H1 (cell line): Measurements from ENCODE around the gene LY86. TPM values are rescaled to one million over a fixed set of nuclear protein-coding genes. Genes with fewer than 3 reads are reported as not detected.

Experiments used
- CTCF ChIA-PET: fragments of 300-600 bp; sonication (Branson Sonifier 250); formaldehyde crosslinking; loops from one replicate; lab custom pipeline; 2021; ENCODE audit not compliant: partially characterized antibody; lab: Charles Lee
- POLR2A ChIA-PET: fragments of 300-600 bp; sonication (Branson Sonifier 250); formaldehyde crosslinking; loops from one replicate; lab custom pipeline; 2021; ENCODE audit warnings: inconsistent platforms; ENCODE audit not compliant: partially characterized antibody; lab: Charles Lee
- DNase-seq, 2 experiments: peaks; one replicate each; pipeline versions ENCODE4 v3.0.0 to v3.0.0-alpha.2; 2010 to 2022; ENCODE audit warnings: low spot score in 2 of 2, low read depth in 1 of 2, mixed read lengths in 1 of 2
- FAIRE-seq: peaks from 2 replicates; lab custom pipeline; 2011; peaks lifted over from hg19 to GRCh38; lab: Jason Lieb, UNC
- H2AFZ ChIP-seq: 2 replicates; pipeline ENCODE4 v1.8.1; 2012; ENCODE audit warnings: low read length, inconsistent platforms
- H2AK5ac ChIP-seq: 2 replicates; pipeline ENCODE4 v1.6.1; 2013; ENCODE audit warnings: low read depth, low read length
- H2BK120ac ChIP-seq: replicated peaks from 2 replicates; pipeline ENCODE3; 2013; ENCODE audit warnings: low read depth, low read length, inconsistent platforms
- H2BK12ac ChIP-seq: 2 replicates; pipeline ENCODE4 v1.6.1; 2013; ENCODE audit warnings: low read depth, low read length
- H2BK15ac ChIP-seq: 2 replicates; pipeline ENCODE4 v1.6.1; 2013; ENCODE audit warnings: low read length
- H2BK20ac ChIP-seq: 2 replicates; pipeline ENCODE4 v1.6.1; 2013; ENCODE audit warnings: low read length
- H2BK5ac ChIP-seq: 2 replicates; pipeline ENCODE4 v1.6.1; 2013; ENCODE audit warnings: low read depth, low read length
- H3K14ac ChIP-seq: 2 replicates; pipeline ENCODE4 v1.6.1; 2013; ENCODE audit warnings: inconsistent platforms; ENCODE audit not compliant: insufficient read length
- H3K18ac ChIP-seq: 2 replicates; pipeline ENCODE4 v1.6.1; 2013; ENCODE audit warnings: low read length; ENCODE audit errors: extremely low read depth
- H3K23ac ChIP-seq: 2 replicates; pipeline ENCODE4 v1.6.1; 2013; ENCODE audit warnings: inconsistent platforms; ENCODE audit not compliant: insufficient read length
- H3K23me2 ChIP-seq: 2 replicates; pipeline ENCODE4 v1.6.1; 2013; ENCODE audit warnings: low read depth, low read length
- H3K27ac ChIP-seq: 2 replicates; pipeline ENCODE4 v1.6.1; 2011; ENCODE audit warnings: low read depth, low read length, inconsistent platforms
- H3K27me3 ChIP-seq, 4 experiments: replicated peaks in 1 of 4; 1 replicate in 1 of 4; 2 replicates in 3 of 4; pipeline versions ENCODE4 v1.6.1 to v1.8.1; 2011 to 2013; ENCODE audit warnings: low read length in 3 of 4, mild to moderate bottlenecking in 3 of 4, inconsistent platforms in 2 of 4, mixed read lengths in 2 of 4, moderate library complexity in 1 of 4; ENCODE audit not compliant: control insufficient read depth in 3 of 4, insufficient read depth in 3 of 4; ENCODE audit errors: extremely low read depth in 1 of 4
- H3K36me3 ChIP-seq, 4 experiments: 2 replicates each; pipeline versions ENCODE4 v1.6.1 to v1.8.1; 2011 to 2013; ENCODE audit warnings: mild to moderate bottlenecking in 4 of 4, low read length in 3 of 4, moderate library complexity in 2 of 4, control low read depth in 1 of 4, inconsistent platforms in 1 of 4; ENCODE audit not compliant: insufficient read depth in 4 of 4, control insufficient read depth in 2 of 4
- H3K4ac ChIP-seq: replicated peaks from 2 replicates; pipeline ENCODE3; 2013; ENCODE audit warnings: low read length, low read depth, mixed read lengths, inconsistent platforms; ENCODE audit not compliant: insufficient read length
- H3K4me1 ChIP-seq, 4 experiments: replicated peaks in 1 of 4; 1 replicate in 1 of 4; 2 replicates in 3 of 4; pipeline versions ENCODE4 v1.6.1 to v1.8.1; 2011 to 2013; ENCODE audit warnings: low read length in 3 of 4, inconsistent platforms in 2 of 4, mixed read lengths in 1 of 4; ENCODE audit not compliant: insufficient read depth in 4 of 4, control insufficient read depth in 3 of 4
- H3K4me2 ChIP-seq, 2 experiments: 2 replicates each; pipeline versions ENCODE4 v1.6.1 to v1.8.1; 2011 to 2013; ENCODE audit warnings: low read depth in 2 of 2, low read length in 2 of 2, control low read depth in 1 of 2, inconsistent platforms in 1 of 2, mild to moderate bottlenecking in 1 of 2; ENCODE audit not compliant: insufficient read depth in 1 of 2
- H3K4me3 ChIP-seq, 4 experiments: fragments of 200-600, 300-600 bp in 1 of 4; sonication (generic), shearing (Covaris generic), sonication (Bioruptor Twin) in 1 of 4; 2 replicates each; pipeline versions ENCODE4 v1.5.1 to v1.8.1; 2011 to 2016; ENCODE audit warnings: low read length in 4 of 4, low read depth in 3 of 4, control low read depth in 2 of 4, inconsistent platforms in 2 of 4, mild to moderate bottlenecking in 2 of 4, mixed read lengths in 1 of 4, moderate library complexity in 1 of 4; ENCODE audit not compliant: insufficient read depth in 2 of 4; ENCODE audit errors: extremely low read depth in 1 of 4
- H3K56ac ChIP-seq: replicated peaks from 2 replicates; pipeline ENCODE3; 2013; ENCODE audit warnings: low read depth, mild to moderate bottlenecking, mixed read lengths, low read length, inconsistent platforms; ENCODE audit not compliant: insufficient read length
- H3K79me1 ChIP-seq: 2 replicates; pipeline ENCODE4 v1.6.1; 2013; ENCODE audit warnings: low read depth, low read length, control low read depth
- H3K79me2 ChIP-seq, 2 experiments: 2 replicates each; pipeline versions ENCODE4 v1.6.1 to v1.8.1; 2012 to 2013; ENCODE audit warnings: low read length in 2 of 2, mild to moderate bottlenecking in 2 of 2, inconsistent platforms in 1 of 2; ENCODE audit not compliant: insufficient read depth in 2 of 2, control insufficient read depth in 1 of 2
- H3K9ac ChIP-seq, 4 experiments: replicated peaks in 1 of 4; 1 replicate in 1 of 4; 2 replicates in 3 of 4; pipeline versions ENCODE4 v1.6.1 to v1.8.1; 2011 to 2013; ENCODE audit warnings: low read depth in 3 of 4, low read length in 3 of 4, control low read depth in 2 of 4, mild to moderate bottlenecking in 2 of 4, moderate library complexity in 2 of 4, inconsistent platforms in 1 of 4; ENCODE audit errors: extremely low read depth in 1 of 4
- H3K9me3 ChIP-seq, 2 experiments: 2 replicates each; pipeline versions ENCODE4 v1.6.1 to v1.8.1; 2012 to 2013; ENCODE audit warnings: mild to moderate bottlenecking in 2 of 2, moderate library complexity in 2 of 2, control low read depth in 1 of 2, inconsistent platforms in 1 of 2, low read depth in 1 of 2, low read length in 1 of 2, mixed read lengths in 1 of 2; ENCODE audit not compliant: insufficient read depth in 2 of 2
- H4K20me1 ChIP-seq, 2 experiments: replicated peaks in 1 of 2; 2 replicates each; pipeline versions ENCODE3 to v1.8.1; 2011 to 2013; ENCODE audit warnings: inconsistent platforms in 2 of 2, low read length in 2 of 2, mild to moderate bottlenecking in 1 of 2; ENCODE audit not compliant: insufficient read depth in 2 of 2, control insufficient read depth in 1 of 2
- H4K5ac ChIP-seq: 2 replicates; pipeline ENCODE4 v1.6.1; 2013; ENCODE audit warnings: low read length, low read depth, mixed read lengths, inconsistent platforms; ENCODE audit not compliant: insufficient read length
- H4K8ac ChIP-seq: 2 replicates; pipeline ENCODE4 v1.8.0; 2013; ENCODE audit warnings: mild to moderate bottlenecking, moderate library complexity, low read length, inconsistent platforms; ENCODE audit not compliant: insufficient read depth; ENCODE audit errors: extremely low read depth
- H4K91ac ChIP-seq: replicated peaks from 2 replicates; pipeline ENCODE3; 2013; ENCODE audit warnings: low read length, mixed read lengths, inconsistent platforms; ENCODE audit not compliant: insufficient read length
- POU5F1 ChIP-seq: IDR thresholded peaks from 2 replicates; pipeline ENCODE4 v1.6.1; 2011; ENCODE audit warnings: low read depth, mild to moderate bottlenecking, low read length, moderate library complexity
- whole genome bisulfite sequencing, 2 experiments: shearing (Covaris generic) in 1 of 2; methylation state at CpG; one replicate each; pipeline versions ENCODE4 v1.1.6 to v1.1.7; 2013 to 2015; ENCODE audit warnings: low lambda C conversion rate in 2 of 2, mixed read lengths in 2 of 2, inconsistent platforms in 1 of 2, low coverage in 1 of 2, missing lambda C conversion rate in 1 of 2; ENCODE audit not compliant: insufficient replicate concordance in 2 of 2, insufficient coverage in 1 of 2, insufficient read length in 1 of 2; ENCODE audit errors: extremely low coverage in 1 of 2, missing lambda C conversion rate in 1 of 2; 5-methylcytosine and 5-hydroxymethylcytosine counted together
- polyA plus RNA-seq, 7 experiments: library from polyadenylated mRNA; depleted of rRNA in 3 of 7; stranded (reverse) in 5 of 7; unstranded in 2 of 7; fragments of >200 nt in 5 of 7; fragments of 200-250 nt in 2 of 7; gene quantifications; 1 replicate in 5 of 7; 2 replicates in 1 of 7; 4 replicates in 1 of 7; pipeline versions ENCODE4 v1.2.1 to v1.2.3, GENCODE V29; 2011 to 2013; ENCODE audit warnings: missing spikeins in 2 of 7, mixed read lengths in 2 of 7
- total RNA-seq: library from RNA; stranded (reverse); fragmentation: NEBNext Ultra II Directional; extraction: Animal tissue kit (Norgen Biotek cat#: 25700); gene quantifications from 2 replicates; pipeline ENCODE4 v1.2.1, GENCODE V29; 2021

Gene LY86
- total and polyA plus RNA-seq, 2 of the 8 experiments (the other 6 are each of a cell fraction or from before 2014, with no cell fraction given): not detected

- Histone ChIP-seq H2BK15ac (no peak overlapping the region), H3K4me1 (no peaks in the 10 kb centered on the region; a peak in 1 of 7 replicates), H3K27me3 (no peaks in the 10 kb centered on the region; a peak in 1 of 7 replicates), H2BK20ac (no peak overlapping the region), H3K79me1 (no peaks in the 10 kb centered on the region), H3K23ac (no peak overlapping the region), H3K4me2 (no peak overlapping the region), H4K20me1 (no peaks in the 10 kb centered on the region), H3K9ac (no peak overlapping the region), H2BK12ac (no peak overlapping the region), H3K79me2 (no peaks in the 10 kb centered on the region), H3K18ac (no peak overlapping the region), H2BK120ac (no peak overlapping the region), H2AK5ac (no peak overlapping the region), H3K9me3 (no peaks in the 10 kb centered on the region), H3K56ac (no peak overlapping the region), H2AFZ (no peak overlapping the region), H2BK5ac (no peak overlapping the region), H3K27ac (no peak overlapping the region), H3K36me3 (no peaks in the 10 kb centered on the region), H4K8ac (no peak overlapping the region), H4K91ac (no peak overlapping the region), H4K5ac (no peak overlapping the region), H3K14ac (no peak overlapping the region), H3K4ac (no peak overlapping the region), H3K4me3 (no peak overlapping the region), H3K23me2 (no peaks in the 10 kb centered on the region)
- CTCF ChIA-PET: interaction anchor here (0.9 to 1.3 kb wide), 3 partner anchors 13 to 68 kb away, joined by 3 read pairs; no protein-coding TSS in a partner anchor
- no peak for TF ChIP-seq POU5F1
- POLR2A ChIA-PET: no interaction called here
- DNase-seq (no peak), FAIRE-seq (no peak)
- WGBS, 2 experiments: 90% methylated on average over 6 of the region's 6 CpGs; no CpG with 5 or more reads in 1 of the 2 experiments
Measured at GRCh38 chr6:6624269-6624990, 35.9 kb downstream of the LY86 start.
